Measurements from ENCODE around the gene LRRC27.
A peak's percentile ranks its signal among the peaks of the same experiment; 100 is the strongest.

LRRC27 gene

GRCh38 chr10:132328738-132329137 is 3.3 kb upstream of the LRRC27 start:
- Histone ChIP-seq H3K27me3 (ENCODE audit: control insufficient read depth in 2 of 2, insufficient read depth in 2 of 2, low read length in 2 of 2) (no peaks in the 10 kb centered on the region), H3K36me3 (ENCODE audit: control insufficient read depth in 2 of 2, insufficient read depth in 2 of 2, low read length in 2 of 2) (no peaks in the 10 kb centered on the region), H3K9me3 (ENCODE audit: control insufficient read depth in 2 of 2, low read length in 2 of 2) (no peaks in the 10 kb centered on the region), H3K4me1 (ENCODE audit: control insufficient read depth in 2 of 2, insufficient read depth in 2 of 2, low read length in 2 of 2) (peaks cover 11 to 13% of the 10 kb centered on the region in 2 donors), H3K27ac (ENCODE audit: low read depth in 2 of 2, low read length in 2 of 2) (no peak overlapping the region), H3K9ac (ENCODE audit: low read depth in 1 of 2, low read length in 2 of 2) (no peak overlapping the region), H3K4me3 (ENCODE audit: low read length in 2 of 2) (no peak overlapping the region)

DNA sequence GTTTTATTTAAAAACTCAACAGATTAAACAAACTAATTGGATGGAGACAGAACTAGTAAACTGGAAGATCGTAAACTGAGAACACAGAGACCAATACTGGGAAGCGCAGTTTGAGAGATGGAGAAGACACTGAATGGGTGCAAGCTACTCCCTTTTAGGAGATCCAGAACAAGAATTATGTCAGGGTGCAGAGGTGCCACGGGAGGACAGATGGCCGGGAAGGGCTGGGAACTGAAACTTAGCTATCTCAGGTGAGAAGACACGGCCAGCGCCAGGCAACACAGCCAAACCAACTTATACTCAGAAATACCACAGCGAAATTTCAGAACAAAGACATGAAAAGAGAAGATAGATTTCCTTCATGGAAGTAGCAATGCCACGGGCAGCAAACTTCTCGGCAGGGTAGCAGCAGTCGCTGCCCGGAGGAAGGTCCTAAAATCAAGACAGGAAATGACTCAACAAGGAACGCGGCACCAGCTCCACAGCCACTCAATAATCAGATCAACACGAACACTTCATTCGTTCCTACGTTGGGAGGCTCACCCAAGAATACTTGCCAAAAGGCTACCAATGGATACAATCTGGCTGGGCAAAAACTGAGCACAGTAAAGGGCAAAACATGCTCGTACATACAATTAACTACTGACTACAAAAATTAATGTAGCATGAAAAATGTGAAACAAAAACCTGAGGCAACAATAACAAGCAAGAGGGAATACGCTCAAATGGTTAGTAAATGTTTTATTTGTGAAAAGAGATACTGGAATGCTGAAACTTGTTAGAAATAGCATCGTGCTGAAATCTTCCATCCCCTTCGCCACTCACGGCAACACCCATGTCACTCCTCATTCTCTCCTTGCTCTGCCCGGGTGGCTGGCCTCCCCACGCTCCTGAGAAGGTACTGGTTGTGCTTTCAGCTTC is 2.2 kb upstream of the LRRC27 start:
- no peaks in the 10 kb centered on the region for H3K36me3 ChIP-seq (ENCODE audit: control insufficient read depth in 2 of 2, insufficient read depth in 2 of 2, low read length in 2 of 2)
- no peak overlapping the region for H3K9ac ChIP-seq (ENCODE audit: low read depth in 1 of 2, low read length in 2 of 2)
- peak overlapping the region; percentile 43 to 55 for H3K4me3 ChIP-seq (ENCODE audit: low read length in 2 of 2)
- peak overlapping the region in 1 of 2 donors; percentile 35 for H3K27ac ChIP-seq (ENCODE audit: low read depth in 2 of 2, low read length in 2 of 2)
- H3K9me3 ChIP-seq (ENCODE audit: control insufficient read depth in 2 of 2, low read length in 2 of 2) = no peaks in the 10 kb centered on the region
- peaks cover 11 to 13% of the 10 kb centered on the region in 2 donors for H3K4me1 ChIP-seq (ENCODE audit: control insufficient read depth in 2 of 2, insufficient read depth in 2 of 2, low read length in 2 of 2)
- H3K27me3 ChIP-seq (ENCODE audit: control insufficient read depth in 2 of 2, insufficient read depth in 2 of 2, low read length in 2 of 2) = no peaks in the 10 kb centered on the region

- Histone ChIP-seq H3K36me3 (ENCODE audit: control insufficient read depth in 2 of 2, insufficient read depth in 2 of 2, low read length in 2 of 2) (no peaks in the 10 kb centered on the region), H3K27me3 (ENCODE audit: control insufficient read depth in 2 of 2, insufficient read depth in 2 of 2, low read length in 2 of 2) (no peaks in the 10 kb centered on the region), H3K4me1 (ENCODE audit: control insufficient read depth in 2 of 2, insufficient read depth in 2 of 2, low read length in 2 of 2) (peaks cover 11 to 13% of the 10 kb centered on the region in 2 donors), H3K9ac (ENCODE audit: low read depth in 1 of 2, low read length in 2 of 2) (no peak overlapping the region), H3K4me3 (ENCODE audit: low read length in 2 of 2) (peak overlapping the region; percentile 43 to 55), H3K27ac (ENCODE audit: low read depth in 2 of 2, low read length in 2 of 2) (peak overlapping the region in 1 of 2 donors; percentile 35), H3K9me3 (ENCODE audit: control insufficient read depth in 2 of 2, low read length in 2 of 2) (no peaks in the 10 kb centered on the region)
Observed at GRCh38 chr10:132330486-132330833, 1.5 kb upstream of the LRRC27 start.

DNA sequence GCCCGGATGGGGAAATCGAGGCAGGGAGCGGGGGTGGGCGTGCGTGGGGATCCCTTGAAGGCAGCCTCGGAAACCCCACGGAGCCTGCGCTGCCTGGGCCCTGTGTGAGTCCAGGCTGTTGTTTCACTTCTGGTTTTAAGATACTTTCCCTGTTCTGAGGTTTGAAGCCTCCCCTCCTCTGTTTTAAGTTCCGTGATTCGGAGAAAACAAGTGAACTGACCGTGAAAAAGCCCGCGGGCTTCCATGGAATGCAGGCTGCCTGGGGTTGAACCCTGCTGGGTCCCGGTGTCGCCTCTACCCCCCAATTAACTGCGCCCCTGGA is 401 bp downstream of the LRRC27 start:
- H3K9ac ChIP-seq (ENCODE audit: low read depth in 1 of 2, low read length in 2 of 2) = peak overlapping the region; percentile 74 to 83
- peaks cover 11 to 13% of the 10 kb centered on the region in 2 donors for H3K4me1 ChIP-seq (ENCODE audit: control insufficient read depth in 2 of 2, insufficient read depth in 2 of 2, low read length in 2 of 2)
- H3K4me3 ChIP-seq (ENCODE audit: low read length in 2 of 2) = peak overlapping the region; percentile 78 to 99
- no peaks in the 10 kb centered on the region for H3K9me3 ChIP-seq (ENCODE audit: control insufficient read depth in 2 of 2, low read length in 2 of 2)
- H3K27me3 ChIP-seq (ENCODE audit: control insufficient read depth in 2 of 2, insufficient read depth in 2 of 2, low read length in 2 of 2) = no peaks in the 10 kb centered on the region
- H3K27ac ChIP-seq (ENCODE audit: low read depth in 2 of 2, low read length in 2 of 2) = peak overlapping the region; percentile 82 to 83
- H3K36me3 ChIP-seq (ENCODE audit: control insufficient read depth in 2 of 2, insufficient read depth in 2 of 2, low read length in 2 of 2) = no peaks in the 10 kb centered on the region

- no peak overlapping the region for H3K9ac ChIP-seq (ENCODE audit: low read depth in 1 of 2, low read length in 2 of 2)
- no peak overlapping the region for H3K27ac ChIP-seq (ENCODE audit: low read depth in 2 of 2, low read length in 2 of 2)
- no peak overlapping the region for H3K4me3 ChIP-seq (ENCODE audit: low read length in 2 of 2)
- no peaks in the 10 kb centered on the region for H3K36me3 ChIP-seq (ENCODE audit: control insufficient read depth in 2 of 2, insufficient read depth in 2 of 2, low read length in 2 of 2)
- H3K27me3 ChIP-seq (ENCODE audit: control insufficient read depth in 2 of 2, insufficient read depth in 2 of 2, low read length in 2 of 2) = no peaks in the 10 kb centered on the region
- H3K9me3 ChIP-seq (ENCODE audit: control insufficient read depth in 2 of 2, low read length in 2 of 2) = no peaks in the 10 kb centered on the region
- H3K4me1 ChIP-seq (ENCODE audit: control insufficient read depth in 2 of 2, insufficient read depth in 2 of 2, low read length in 2 of 2) = peaks cover 11 to 13% of the 10 kb centered on the region in 2 donors
Observed at GRCh38 chr10:132333386-132333785, 1.4 kb downstream of the LRRC27 start.

DNA sequence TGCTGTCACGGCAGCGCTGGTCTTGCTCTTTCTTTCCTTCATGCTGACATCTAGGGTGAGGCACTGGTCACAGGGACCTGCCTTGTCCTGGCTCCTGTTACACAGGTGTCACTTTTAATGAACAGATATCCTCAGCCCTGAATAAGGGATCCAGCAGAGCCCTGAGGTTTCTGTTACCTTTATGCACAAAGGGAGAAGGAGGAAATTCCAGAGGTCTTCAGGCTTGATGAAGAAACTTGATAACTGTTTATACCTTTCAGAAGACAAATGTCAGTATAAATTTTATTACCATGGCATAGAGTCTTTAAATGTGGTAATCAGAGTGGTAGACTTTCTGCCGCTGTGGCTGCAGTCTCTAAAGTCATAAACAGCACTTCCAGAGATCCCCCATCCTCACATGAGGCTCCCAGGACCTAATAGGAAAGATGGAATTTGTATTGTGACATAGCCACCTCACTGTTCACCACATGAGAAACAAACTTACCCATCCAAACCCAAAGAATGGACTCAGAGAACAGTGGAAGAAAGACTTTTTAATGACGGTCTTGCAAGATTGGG is 2.7 kb downstream of the LRRC27 start:
- Histone ChIP-seq H3K36me3 (ENCODE audit: control insufficient read depth in 2 of 2, insufficient read depth in 2 of 2, low read length in 2 of 2) (no peaks in the 10 kb centered on the region), H3K9ac (ENCODE audit: low read depth in 1 of 2, low read length in 2 of 2) (no peak overlapping the region), H3K27me3 (ENCODE audit: control insufficient read depth in 2 of 2, insufficient read depth in 2 of 2, low read length in 2 of 2) (no peaks in the 10 kb centered on the region), H3K27ac (ENCODE audit: low read depth in 2 of 2, low read length in 2 of 2) (no peak overlapping the region), H3K4me3 (ENCODE audit: low read length in 2 of 2) (no peak overlapping the region), H3K9me3 (ENCODE audit: control insufficient read depth in 2 of 2, low read length in 2 of 2) (no peaks in the 10 kb centered on the region), H3K4me1 (ENCODE audit: control insufficient read depth in 2 of 2, insufficient read depth in 2 of 2, low read length in 2 of 2) (peaks cover 11 to 13% of the 10 kb centered on the region in 2 donors)

DNA sequence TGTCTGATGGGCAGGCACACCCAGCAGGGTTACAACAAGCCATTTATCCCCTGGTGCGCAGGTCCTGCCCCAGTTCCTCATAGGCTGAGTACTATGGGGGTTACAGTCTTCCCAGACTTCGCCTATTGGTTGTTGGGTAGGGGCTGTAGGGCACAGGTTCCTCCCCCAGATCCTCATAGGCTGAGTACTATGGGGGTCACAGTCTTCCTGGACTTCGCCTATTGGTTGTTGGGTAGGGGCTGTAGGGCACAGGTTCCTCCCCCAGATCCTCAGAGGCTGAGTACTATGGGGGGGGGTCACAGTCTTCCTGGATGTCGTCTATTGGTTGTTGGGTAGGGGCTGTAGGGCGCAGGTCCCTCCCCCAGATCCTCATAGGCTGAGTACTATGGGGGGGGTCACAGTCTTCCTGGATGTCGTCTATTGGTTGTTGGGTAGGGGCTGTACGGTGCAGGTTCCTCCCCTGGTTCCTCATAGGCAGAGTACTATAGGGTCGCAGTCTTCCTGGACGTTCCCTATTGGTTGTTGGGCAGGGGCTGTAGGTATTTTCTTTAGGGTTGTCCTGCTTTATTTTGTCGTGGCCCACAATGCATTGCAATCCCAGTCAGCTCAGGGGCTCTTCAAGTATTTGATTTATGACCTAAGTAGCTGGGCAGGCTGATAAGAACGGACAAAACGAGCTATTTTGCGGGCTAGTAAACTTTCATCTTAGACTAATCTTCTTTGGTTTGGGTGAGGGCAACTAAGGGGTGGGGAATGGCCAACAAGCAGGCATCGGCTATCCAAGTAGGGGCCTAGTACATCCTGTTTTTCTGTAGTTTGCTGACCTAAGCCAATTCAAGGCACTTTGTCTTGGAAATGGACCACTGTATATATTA is 3.4 kb downstream of the LRRC27 start:
- H3K9me3 ChIP-seq (ENCODE audit: control insufficient read depth in 2 of 2, low read length in 2 of 2) = no peaks in the 10 kb centered on the region
- H3K4me1 ChIP-seq (ENCODE audit: control insufficient read depth in 2 of 2, insufficient read depth in 2 of 2, low read length in 2 of 2) = peaks cover 7 to 10% of the 10 kb centered on the region in 2 donors
- no peak overlapping the region for H3K9ac ChIP-seq (ENCODE audit: low read depth in 1 of 2, low read length in 2 of 2)
- H3K4me3 ChIP-seq (ENCODE audit: low read length in 2 of 2) = no peak overlapping the region
- H3K27me3 ChIP-seq (ENCODE audit: control insufficient read depth in 2 of 2, insufficient read depth in 2 of 2, low read length in 2 of 2) = no peaks in the 10 kb centered on the region
- peak overlapping the region in 1 of 2 donors; percentile 11 for H3K27ac ChIP-seq (ENCODE audit: low read depth in 2 of 2, low read length in 2 of 2)
- H3K36me3 ChIP-seq (ENCODE audit: control insufficient read depth in 2 of 2, insufficient read depth in 2 of 2, low read length in 2 of 2) = no peaks in the 10 kb centered on the region

DNA sequence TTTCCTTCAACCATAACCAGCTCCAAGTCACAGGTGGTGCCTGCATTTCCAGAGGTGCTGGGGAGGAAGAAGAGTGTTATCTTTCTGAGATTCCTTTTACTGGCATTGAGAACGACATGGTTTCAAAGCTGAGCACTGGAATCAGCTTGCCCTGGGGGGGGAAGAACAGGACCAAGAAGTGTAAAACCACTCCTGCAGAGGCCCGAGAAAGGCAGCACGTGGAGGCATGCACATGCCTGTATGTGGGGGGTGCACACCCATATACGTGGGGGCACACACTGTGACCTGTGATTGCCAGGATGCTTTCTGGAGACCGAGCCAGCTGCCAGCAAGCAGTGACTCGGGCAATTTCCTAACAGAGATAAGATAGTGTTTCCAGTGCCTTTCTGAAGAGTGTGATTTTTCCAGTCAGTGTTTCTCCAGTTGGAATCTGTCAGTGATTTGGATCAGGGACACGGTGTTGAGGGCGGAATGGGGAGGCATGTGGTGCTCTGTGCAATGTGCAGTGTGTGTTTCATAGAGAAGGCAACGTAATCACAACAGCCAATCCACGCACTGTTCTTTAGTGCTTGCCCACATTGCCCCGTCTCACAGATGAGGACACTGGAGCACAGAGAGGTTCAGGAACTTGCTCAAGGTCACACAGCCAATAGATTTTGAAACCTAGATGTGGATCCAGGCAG is 4.2 kb downstream of the LRRC27 start:
- H3K4me3 ChIP-seq (ENCODE audit: low read length in 2 of 2) = peak overlapping the region; percentile 56 to 69

GRCh38 chr10:132336919-132337407 is 5.0 kb downstream of the LRRC27 start:
- Histone ChIP-seq H3K9me3 (ENCODE audit: control insufficient read depth in 2 of 2, low read length in 2 of 2) (no peaks in the 10 kb centered on the region), H3K9ac (ENCODE audit: low read depth in 1 of 2, low read length in 2 of 2) (peak overlapping the region; percentile 35 to 71), H3K27ac (ENCODE audit: low read depth in 2 of 2, low read length in 2 of 2) (peak overlapping the region; percentile 62), H3K36me3 (ENCODE audit: control insufficient read depth in 2 of 2, insufficient read depth in 2 of 2, low read length in 2 of 2) (no peaks in the 10 kb centered on the region), H3K4me1 (ENCODE audit: control insufficient read depth in 2 of 2, insufficient read depth in 2 of 2, low read length in 2 of 2) (peaks cover 5 to 6% of the 10 kb centered on the region in 2 donors), H3K4me3 (ENCODE audit: low read length in 2 of 2) (peak overlapping the region; percentile 56 to 69), H3K27me3 (ENCODE audit: control insufficient read depth in 2 of 2, insufficient read depth in 2 of 2, low read length in 2 of 2) (no peaks in the 10 kb centered on the region)

More for the DNA sequence above, 4.2 kb downstream of the LRRC27 start:
- Histone ChIP-seq H3K36me3 (ENCODE audit: control insufficient read depth in 2 of 2, insufficient read depth in 2 of 2, low read length in 2 of 2) (no peaks in the 10 kb centered on the region), H3K4me1 (ENCODE audit: control insufficient read depth in 2 of 2, insufficient read depth in 2 of 2, low read length in 2 of 2) (peaks cover 5 to 9% of the 10 kb centered on the region in 2 donors), H3K9me3 (ENCODE audit: control insufficient read depth in 2 of 2, low read length in 2 of 2) (no peaks in the 10 kb centered on the region), H3K9ac (ENCODE audit: low read depth in 1 of 2, low read length in 2 of 2) (no peak overlapping the region), H3K27me3 (ENCODE audit: control insufficient read depth in 2 of 2, insufficient read depth in 2 of 2, low read length in 2 of 2) (no peaks in the 10 kb centered on the region), H3K27ac (ENCODE audit: low read depth in 2 of 2, low read length in 2 of 2) (peak overlapping the region in 1 of 2 donors; percentile 11)
